GM04504 (cell line): ENCODE results near the gene TRMT112.

Experiments used
- DNase-seq: peaks from one replicate; pipeline ENCODE4 v3.0.0-alpha.2; 2012; ENCODE audit warnings: low read depth

The TRMT112 gene

DNA sequence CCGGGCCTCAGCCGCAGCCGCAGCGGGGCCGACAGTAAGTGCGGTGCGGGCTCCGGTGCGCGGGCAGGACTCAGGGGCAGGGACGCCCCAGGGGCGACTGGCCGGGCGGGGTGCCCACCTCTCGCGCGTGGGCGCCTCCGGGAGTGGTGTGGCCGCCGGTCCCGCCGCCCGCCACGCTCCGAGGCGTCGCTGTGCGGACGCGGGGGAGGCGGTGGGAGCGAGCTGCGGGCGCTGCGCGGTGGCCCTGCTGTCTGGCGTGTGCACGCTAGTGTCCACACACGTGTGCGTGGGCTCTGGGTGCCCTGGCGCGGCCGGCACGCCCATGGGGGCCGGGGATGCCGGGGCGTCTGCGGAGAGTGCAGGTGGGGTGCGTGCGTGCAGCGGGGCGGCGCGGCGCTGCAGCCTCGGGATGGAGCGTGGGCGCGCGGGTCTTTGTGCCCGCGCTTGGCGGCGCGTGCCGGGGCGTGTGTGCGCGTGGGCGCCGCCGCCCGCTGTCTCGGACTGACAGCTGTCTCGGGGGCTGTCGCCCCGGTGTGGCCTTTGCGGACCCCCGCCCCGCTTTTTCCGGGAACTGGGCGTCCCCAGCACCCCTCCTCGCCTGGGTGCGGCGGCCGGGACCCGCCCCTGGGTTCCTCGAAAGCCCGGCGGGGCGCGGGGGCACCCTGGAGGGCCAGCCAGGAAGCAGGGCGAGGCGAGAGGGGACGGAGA is 25.5 kb downstream of the TRMT112 start:
- DNase-seq: no peak

DNA sequence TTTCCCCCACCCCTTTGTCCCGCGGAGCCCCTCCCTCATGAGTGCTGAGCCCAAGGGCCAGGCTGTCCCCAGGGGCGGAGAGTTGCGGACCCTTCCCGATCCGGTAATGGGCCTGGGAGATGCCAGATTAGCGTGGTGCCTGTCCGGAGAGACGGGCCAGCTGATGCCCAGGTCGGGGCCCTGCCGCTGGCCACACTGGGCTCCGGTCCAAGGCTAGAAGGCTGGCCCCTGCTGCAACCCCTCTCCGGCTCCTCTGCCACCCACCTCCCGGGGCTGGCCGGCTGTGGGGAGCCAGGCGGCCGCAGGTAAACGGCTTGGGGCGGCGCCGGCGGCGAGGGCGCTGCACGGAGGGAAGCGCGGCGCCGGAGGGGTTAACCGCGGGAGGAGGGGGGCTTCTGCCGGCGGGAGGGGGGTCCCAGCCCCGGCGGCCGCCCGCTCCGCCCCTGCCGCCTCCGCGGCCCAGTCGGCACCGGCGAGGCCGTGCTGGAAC is 26.1 kb downstream of the TRMT112 start, which contains the start of gene KCNK4:
Gene KCNK4 (plus strand): TSS at position 41 of the 490 bp plus-strand sequence. CDS start 1,717 bp downstream, outside the sequence.
- no peak for DNase-seq

DNA sequence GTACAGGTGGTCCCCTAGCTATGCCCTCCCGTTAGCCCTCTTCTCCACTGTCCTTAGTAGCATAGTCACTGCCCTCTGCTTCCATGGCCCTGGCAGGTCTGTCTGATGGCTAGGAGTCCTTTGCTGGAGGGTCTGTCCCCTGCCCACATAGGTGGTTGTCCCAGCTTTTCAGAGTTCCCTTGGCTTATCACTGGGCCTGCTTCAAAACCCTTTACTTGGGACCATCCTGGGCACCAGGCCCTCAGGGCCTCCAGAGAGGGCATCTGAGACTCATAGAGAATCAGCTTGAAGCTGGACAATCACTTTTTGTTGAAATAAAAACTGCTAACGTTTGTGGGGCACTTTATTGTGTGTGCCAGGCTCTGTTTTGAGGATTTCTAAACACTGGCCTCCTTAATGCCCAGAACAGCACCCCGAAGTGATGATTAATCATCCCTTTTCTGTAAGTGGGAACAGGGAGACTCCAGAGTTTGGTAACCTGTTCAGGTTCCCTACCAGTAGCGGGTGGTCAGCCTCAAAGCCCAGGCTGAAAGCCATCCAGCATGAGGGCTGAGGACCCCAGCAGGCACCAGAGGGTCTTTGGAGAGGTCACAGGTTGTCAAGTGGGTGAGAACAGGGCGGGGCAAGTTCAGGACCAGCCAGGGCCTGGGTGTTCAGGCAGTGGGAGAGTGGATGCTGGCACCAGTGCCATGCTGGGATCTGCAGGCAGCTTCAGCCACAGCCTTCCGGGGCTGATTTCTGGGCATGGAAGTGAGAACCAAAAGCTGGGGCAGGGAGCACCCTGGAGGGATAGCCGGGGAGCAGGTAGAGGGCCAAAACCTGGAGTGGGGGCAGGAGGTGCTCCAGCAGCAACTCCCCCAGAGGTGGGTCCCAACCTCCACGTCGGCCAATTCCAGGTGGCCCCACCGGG is 26.8 kb downstream of the TRMT112 start:
- DNase-seq: no peak

DNA sequence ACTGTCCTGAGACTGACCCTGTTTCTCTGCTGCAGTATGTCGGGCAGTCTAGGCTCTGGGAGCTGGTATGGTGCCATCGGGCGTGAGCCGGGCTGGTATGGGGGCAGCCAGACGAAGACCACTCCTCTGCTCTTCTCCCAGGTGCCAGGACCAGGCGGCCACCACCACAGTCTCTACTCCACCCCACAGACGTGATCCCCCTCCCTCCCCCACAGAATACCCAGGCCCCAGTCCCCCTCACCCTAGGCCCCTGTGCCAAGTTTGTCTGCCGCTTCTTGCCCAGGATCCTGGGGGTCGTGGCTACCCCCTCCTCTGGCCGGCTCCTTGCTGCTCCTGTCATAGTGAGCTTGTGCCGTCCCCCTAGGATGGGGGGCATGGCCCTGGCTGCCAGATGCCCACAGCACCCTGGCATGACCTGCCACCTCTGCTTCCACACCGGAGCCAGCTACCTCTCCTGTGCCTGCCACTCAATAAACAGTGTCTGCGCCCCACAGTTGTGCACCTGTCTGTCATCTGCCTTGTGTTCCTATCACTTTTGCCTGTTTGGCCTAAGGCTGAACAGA is 28.3 kb downstream of the TRMT112 start:
- DNase-seq: no peak

DNA sequence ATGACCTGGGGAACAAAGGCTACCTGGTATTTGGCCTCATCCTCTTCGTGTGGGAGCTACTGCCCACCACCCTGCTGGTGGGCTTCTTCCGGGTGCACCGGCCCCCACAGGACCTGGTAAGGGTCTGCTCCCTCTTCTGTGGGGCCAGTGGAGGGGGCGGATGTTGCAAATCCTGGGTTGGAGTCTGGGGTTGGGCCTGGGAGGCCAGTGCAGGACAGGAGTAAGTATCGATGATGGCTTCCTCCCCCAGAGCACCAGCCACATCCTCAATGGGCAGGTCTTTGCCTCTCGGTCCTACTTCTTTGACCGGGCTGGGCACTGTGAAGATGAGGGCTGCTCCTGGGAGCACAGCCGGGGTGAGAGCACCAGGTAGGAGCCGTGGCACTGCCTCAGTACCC is 29.0 kb downstream of the TRMT112 start:
- DNase-seq: no peak

DNA sequence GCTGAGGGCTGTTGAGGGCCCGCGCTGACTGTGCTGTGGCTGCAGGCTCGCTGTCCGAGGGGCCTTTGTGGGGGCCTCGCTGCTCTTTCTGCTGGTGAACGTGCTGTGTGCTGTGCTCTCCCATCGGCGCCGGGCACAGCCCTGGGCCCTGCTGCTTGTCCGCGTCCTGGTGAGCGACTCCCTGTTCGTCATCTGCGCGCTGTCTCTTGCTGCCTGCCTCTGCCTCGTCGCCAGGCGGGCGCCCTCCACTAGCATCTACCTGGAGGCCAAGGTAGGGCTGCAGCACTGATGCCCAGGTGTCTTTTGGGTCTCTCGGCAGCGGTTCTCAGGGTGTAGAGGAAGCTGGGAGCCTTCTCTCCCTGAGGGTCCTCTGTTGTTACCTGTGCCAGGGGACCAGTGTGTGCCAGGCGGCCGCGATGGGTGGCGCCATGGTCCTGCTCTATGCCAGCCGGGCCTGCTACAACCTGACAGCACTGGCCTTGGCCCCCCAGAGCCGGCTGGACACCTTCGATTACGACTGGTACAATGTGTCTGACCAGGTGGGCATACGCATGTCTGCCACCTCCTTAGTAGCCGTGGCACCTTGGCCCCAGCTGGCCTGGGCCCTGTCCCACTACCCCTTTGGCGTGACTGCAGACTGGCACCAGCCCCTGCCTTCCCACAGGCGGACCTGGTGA is 29.5 kb downstream of the TRMT112 start:
- DNase-seq: no peak

DNA sequence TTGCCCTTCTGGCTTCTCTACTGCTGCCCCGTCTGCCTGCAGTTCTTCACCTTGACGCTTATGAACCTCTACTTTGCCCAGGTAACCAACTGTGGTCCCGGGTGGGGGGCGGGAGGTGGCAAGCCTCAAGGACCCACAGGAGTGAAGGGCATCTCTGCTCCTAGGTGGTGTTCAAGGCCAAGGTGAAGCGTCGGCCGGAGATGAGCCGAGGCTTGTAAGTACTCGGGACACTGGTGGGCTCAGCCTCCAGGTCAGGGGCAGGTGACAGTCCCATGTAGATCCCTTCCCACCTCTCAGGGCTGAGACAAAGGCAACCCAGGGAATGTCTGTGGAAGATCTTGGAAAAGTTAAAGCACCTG is 30.6 kb downstream of the TRMT112 start:
- DNase-seq: no peak

DNA sequence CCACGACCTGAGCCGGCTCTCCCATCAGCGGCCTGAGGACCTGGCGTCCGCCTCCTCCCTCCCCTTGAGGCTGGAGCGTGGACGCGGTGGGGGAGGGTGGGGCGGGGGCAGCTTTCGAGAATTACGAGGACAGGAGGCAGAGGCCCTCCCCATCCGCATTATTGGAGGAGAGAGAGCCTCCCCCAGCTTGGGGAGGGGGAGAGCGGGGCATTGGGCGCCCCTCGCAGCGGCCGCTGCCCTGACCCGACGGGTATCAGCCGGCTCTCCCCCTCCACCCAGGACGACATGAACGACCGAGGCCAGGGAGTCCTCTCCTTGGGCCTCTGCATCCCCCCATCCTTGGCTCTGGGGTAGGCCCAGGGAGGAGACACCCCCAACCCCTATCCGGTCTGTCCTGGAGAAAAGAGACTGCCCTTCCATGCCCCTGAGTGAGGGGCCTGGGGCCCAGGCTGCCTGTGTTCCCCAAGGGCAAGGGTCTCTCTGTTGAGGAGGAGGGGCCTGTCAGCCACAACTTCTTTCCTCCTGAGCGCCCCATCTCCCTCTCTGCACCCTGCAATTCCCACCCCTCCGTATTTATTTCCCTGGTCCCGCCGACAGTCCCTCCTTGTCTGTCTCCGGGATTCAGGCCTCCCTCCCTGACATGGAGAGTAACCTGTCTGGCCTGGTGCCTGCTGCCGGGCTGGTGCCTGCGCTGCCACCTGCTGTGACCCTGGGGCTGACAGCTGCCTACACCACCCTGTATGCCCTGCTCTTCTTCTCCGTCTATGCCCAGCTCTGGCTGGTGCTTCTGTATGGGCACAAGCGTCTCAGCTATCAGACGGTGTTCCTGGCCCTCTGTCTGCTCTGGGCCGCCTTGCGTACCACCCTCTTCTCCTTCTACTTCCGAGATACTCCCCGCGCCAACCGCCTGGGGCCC is 31.2 kb downstream of the TRMT112 start:
- DNase-seq: no peak

DNA sequence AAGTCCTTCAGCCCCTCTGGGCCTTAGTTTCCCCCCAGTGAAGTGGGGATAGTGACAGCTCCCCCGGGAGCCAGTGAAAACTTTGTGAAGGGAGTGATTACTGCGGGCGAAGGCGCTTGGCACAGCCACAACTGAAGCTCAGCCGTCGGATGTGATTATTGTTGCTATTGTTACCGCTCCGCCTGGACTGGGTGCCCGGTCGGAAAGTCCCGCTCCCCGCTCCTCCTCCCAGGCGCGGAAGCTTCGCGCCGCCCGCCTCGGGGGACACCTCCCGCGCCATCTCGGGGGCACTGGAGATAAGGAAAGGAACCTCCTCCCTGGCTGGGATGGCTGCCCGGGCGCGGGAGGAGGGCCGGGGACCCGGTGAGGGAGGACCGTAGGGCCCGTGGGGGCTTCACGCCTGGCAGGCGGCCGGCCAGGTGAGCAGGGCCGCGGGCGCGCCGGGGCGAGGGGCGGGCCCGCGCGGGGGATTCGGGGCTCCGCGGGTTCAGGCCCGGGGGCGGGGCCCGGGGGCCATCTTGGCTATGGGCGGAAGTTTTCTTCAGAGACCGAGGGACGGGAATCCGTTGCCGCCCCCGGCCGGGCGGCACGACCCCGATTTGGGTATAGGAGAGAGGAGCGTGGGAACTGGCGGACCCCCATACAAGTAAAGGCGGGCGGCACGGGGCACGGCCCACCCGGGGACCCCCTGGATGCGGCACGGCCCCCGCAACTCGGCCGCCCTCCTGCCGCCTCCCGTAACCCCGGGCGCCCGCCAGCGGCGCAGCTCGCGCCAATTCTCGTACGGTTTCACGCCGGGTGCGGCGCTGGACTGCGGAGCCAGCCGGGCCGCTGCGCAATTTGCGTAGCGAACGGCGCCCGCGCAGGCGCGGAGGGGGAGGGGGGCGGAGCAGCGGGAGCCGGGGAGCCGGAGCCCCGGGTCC is 32.1 kb downstream of the TRMT112 start, which contains the start of gene GPR137:
Gene GPR137 (plus strand): TSS at position 887 of the 923 bp plus-strand sequence. CDS start 677 bp downstream, outside the sequence.
- no peak for DNase-seq

DNA sequence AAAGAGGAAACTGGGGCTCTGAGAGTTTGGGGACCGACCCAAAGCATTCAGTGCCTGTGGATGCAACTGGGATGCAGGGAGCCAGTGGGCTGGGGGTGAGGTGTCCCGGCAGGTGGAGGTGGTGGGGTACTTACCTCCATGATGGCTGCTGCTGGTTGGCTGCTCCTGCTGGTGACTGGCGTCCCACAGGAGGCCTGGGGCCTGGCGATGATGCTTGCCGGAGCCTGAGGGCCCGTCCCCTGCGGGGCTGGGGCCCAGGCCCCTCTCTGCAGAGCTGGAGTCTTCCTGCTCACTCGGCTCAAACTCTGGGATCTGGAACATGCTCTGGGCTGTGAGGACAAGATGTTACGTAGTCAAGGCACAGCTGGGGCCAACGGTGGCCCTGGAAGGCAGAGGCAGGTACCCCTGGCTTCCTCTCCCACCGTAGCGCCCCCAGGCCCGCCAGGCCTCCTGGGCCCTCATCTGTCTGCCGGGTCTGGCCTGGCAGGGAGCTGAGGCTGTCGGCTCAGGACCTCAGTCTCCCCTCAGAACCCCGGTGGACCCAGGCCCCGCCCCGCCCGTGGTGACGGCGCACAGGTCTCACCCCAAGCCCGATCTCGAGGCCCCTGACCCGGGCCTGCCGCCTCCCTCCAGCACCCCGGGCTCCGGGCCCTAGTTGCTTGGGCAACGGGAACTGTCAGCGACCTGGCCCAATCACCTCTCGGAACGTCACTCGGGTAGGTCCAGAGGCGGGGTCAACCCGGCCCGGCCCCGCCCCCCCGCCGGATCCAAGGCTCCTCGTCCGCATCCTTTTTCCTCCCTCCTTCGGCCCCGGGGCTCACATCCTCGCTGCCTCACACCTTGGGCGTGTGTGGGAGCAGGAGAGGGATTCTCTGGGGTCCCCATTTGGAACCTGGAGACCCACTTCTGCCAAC is 33.1 kb downstream of the TRMT112 start, which contains the start of gene BAD:
Gene BAD (minus strand): TSS at position 618 of the 914 bp plus-strand sequence. CDS start 297 bp downstream, at position 321.
- peak; percentile 78 for DNase-seq

DNA sequence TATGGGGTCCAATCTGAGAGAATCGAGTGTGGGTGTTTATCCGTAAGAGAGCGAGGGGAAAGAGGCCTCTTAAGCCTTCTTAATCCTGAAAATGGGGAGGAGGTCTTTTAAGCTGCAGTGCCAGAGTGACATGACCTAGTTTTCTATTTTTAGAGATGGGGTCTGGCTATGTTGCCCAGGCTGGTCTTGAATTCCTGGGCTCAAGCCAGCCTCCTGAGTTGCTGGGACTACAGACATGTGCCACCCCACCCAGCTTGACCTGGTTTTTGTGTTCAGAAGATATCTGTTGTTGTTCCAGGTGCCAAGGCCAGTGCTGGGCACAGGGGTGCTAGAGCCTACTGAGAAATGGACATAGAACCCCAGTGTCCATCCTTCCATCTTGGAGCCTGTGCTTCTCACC is 34.3 kb downstream of the TRMT112 start:
- no peak for DNase-seq

DNA sequence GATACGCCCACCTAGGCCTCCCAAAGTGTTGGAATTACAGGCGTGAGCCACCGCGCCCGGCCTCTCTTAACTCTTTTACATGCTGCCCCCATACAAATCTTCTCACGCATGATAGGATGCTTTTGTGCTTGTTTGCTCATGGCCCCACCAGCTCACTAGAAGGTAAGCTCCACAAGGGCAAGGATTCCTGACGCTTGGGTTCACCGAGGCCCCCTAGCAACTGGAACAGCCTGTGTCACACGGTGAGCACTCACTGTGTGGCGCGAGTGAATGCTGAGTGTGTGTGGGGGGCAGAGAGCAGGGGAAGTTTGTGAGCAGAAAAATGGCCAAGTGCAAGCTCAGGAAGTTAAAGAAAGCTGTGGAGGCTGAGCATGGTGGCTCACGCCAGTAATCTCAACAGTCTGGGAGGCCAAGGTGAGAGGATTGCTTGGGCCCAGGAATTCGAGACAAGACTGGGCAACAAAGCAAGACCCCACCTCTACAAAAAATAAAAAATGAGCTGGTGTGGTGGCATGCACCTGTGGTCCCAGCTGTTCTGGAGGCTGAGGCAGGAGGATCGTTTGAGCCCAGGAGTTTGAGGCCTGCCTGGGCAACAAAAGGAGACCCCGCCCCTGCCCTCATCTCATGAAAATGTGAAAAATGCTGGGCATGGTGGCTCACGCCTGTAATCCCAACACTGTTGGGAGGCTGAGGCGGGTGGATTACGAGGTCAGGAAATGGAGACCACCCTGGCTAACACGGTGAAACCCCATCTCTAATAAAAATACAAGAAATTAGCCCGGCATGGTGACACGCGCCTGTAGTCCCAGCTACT is 35.2 kb downstream of the TRMT112 start:
- DNase-seq: no peak

DNA sequence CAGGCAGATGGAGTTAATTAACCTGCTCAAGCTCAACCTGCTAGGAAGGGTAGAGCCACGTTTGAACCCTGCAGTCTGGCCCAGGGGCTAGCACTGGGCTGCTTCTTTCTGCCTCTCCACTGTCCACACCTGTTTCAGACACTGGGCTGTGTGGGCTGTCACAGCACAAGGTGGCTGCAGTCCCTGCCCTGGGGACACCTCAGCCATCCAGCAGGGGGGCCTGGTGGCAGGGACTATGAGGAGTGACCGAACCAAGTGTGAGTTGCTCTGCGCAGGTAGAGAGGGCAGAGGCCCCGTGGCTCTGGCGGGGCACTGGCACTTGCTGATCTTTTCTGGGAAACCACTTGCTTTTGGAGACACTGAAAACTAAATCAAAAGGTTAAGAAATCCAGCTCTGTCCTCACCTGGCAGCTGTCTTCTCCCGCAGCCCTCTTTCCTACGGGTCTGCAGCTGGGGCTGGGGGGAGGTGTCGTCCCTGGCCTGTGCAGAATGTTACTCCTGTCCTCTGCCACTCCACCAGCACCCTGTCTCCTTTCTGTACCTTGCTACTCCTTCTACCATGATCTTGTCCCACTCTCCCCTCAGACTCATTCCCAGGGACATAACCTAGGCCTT is 38.7 kb downstream of the TRMT112 start:
- no peak for DNase-seq

DNA sequence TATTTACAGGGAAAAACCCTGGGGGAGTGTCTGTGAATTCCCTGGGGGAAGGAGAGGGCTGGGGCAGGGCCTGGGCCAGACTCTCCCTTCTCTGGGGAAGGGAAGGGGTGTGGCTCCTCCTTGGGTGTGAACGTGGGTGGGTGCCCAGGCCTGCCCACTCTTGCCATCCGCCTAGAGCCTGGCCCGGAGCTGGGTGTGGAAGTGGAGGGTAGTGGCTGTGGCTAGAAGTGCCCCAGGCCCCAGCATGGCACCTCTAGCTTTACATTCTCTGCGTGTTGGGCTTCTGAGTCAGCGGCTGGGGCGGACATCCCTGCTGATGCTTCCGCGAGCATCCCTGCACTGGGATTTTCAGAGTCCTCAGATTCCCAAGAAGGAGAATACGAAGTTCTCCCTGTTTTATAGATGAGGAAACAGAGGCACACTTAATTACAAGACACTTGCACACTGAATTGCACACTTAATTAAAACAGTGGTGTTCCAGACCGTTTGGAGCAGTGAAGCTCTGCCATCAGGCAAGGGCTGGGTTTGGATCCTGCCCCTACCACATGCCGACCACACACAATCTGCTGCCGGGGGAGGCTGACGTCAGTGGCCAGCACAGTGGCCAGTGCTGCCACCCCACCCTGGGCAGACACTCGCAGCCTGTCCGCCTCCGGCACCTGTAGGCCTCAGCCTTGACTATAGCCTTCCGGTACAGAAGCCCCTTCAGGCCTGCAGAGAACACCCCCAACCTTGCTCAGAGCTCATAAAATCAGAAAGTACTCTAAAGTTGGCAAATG is 40.5 kb downstream of the TRMT112 start:
- DNase-seq: no peak

DNA sequence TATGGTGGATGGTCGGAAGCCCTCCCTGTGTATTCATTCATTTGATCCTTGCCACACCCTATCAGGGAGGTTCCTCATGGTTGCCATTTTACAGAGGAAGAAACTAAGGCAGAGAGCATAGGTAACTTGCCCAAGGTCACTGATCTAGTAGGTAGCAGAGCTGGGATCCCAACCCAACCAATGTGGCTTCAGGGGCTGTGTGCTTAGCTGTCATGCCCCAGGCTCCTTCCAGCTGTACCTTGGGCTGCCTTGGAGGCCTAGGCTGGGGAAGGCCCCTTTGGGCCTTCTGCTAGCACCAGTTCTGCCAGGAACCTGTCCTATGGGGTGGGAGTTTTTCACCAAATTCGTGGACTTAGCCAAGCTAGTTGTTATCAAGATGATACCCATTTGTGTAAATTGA is 41.5 kb downstream of the TRMT112 start:
- no peak for DNase-seq

DNA sequence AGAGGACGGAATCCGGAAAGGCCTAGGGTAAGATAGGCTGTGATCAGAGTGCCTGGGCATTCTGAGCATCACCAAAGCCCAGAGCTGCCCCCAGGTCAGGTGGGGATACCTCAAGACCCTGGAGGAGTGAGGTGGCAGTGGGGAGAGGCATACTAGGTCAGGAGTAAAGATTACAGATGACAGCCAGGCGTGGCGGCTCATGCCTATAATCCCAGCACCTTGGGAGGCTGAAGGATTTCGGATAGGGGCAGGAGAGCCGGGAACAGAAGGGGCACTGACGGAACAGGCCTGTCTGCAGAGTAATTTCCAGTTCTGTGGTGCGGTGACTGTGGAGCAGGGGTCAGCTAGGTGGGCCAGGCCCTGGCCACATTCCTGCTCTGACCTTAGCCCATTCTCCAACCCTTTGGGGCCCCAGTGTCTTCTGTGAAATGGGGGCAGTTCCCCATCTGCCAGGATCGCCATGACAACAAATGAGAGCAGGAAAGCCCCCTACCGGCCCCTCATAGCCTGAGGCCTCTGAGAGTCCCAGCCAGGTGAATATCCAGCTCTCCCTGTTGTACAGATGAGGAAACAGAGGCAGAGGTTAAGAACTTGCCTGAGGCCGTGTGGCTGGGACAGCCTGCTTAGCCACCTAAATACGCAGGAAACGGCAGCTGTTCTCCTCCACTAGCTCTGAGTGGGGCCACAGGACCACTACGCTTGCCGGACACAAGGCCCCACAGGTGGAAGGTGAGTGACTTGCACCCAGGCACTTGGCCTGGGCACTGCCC is 42.1 kb downstream of the TRMT112 start:
- DNase-seq: no peak
